Ecto neural progenitor cell (in vitro differentiated cells): ENCODE results near the gene IGLL1.
"Not testable (repeated sequence)": the region's sequence is repeated elsewhere in the genome, so short reads cannot be mapped to it uniquely, and the experiment has no call there.

Source experiments
- DNase-seq: peaks from one replicate; pipeline ENCODE4 v3.0.0-alpha.2; 2018; ENCODE audit warnings: low spot score

Gene IGLL1

GRCh38 chr22:23562186-23562585, 17.9 kb downstream of the IGLL1 start:
- no peak for DNase-seq

GRCh38 chr22:23561025-23561510, 19.0 kb downstream of the IGLL1 start:
- not testable (repeated sequence) for DNase-seq

GRCh38 chr22:23560215-23560614, 19.9 kb downstream of the IGLL1 start:
- not testable (repeated sequence) for DNase-seq

- DNase-seq: no peak
Measured at GRCh38 chr22:23557467-23557866, 22.6 kb downstream of the IGLL1 start.

GRCh38 chr22:23557036-23557435, 23.1 kb downstream of the IGLL1 start:
- no peak for DNase-seq

- no peak for DNase-seq
Measured at GRCh38 chr22:23556026-23556620, 24.0 kb downstream of the IGLL1 start.

GRCh38 chr22:23555118-23555517, 25.0 kb downstream of the IGLL1 start:
- DNase-seq: no peak

GRCh38 chr22:23553924-23554870, 25.9 kb downstream of the IGLL1 start:
- no peak for DNase-seq

GRCh38 chr22:23553438-23553837, 26.7 kb downstream of the IGLL1 start:
- DNase-seq: no peak

GRCh38 chr22:23552573-23552972, 27.5 kb downstream of the IGLL1 start:
- no peak for DNase-seq

GRCh38 chr22:23551385-23551784, 28.7 kb downstream of the IGLL1 start:
- no peak for DNase-seq

- DNase-seq: no peak
Measured at GRCh38 chr22:23550049-23550650, 29.9 kb downstream of the IGLL1 start.

GRCh38 chr22:23549198-23549595, 30.9 kb downstream of the IGLL1 start:
- no peak for DNase-seq

- no peak for DNase-seq
Measured at GRCh38 chr22:23548501-23549197, 31.4 kb downstream of the IGLL1 start.

- no peak for DNase-seq
Measured at GRCh38 chr22:23547818-23548500, 32.1 kb downstream of the IGLL1 start.

GRCh38 chr22:23547382-23547781, 32.7 kb downstream of the IGLL1 start:
- DNase-seq: not testable (repeated sequence)

- no peak for DNase-seq
Measured at GRCh38 chr22:23544852-23545251, 35.2 kb downstream of the IGLL1 start.

- not testable (repeated sequence) for DNase-seq
Measured at GRCh38 chr22:23543506-23544000, 36.5 kb downstream of the IGLL1 start.

GRCh38 chr22:23542933-23543332, 37.2 kb downstream of the IGLL1 start:
- no peak for DNase-seq

GRCh38 chr22:23542391-23542790, 37.7 kb downstream of the IGLL1 start:
- not testable (repeated sequence) for DNase-seq

- DNase-seq: not testable (repeated sequence)
Measured at GRCh38 chr22:23541849-23542281, 38.2 kb downstream of the IGLL1 start.
